Ramos (cell line): Measurements from ENCODE around the gene MSRB1.

Source experiments
- in situ Hi-C: fragments of 300-500 bp; cut with MboI; formaldehyde crosslinking; loops from one replicate; pipeline ENCODE4 v1.14.3; 2022; ENCODE audit warnings: low sequenced_read_pairs; ENCODE audit not compliant: unreplicated experiment

MSRB1 gene

GRCh38 chr16:1919327-1919998 is 23.5 kb downstream of the MSRB1 start:
- in situ Hi-C loops, result no loop called here

DNA sequence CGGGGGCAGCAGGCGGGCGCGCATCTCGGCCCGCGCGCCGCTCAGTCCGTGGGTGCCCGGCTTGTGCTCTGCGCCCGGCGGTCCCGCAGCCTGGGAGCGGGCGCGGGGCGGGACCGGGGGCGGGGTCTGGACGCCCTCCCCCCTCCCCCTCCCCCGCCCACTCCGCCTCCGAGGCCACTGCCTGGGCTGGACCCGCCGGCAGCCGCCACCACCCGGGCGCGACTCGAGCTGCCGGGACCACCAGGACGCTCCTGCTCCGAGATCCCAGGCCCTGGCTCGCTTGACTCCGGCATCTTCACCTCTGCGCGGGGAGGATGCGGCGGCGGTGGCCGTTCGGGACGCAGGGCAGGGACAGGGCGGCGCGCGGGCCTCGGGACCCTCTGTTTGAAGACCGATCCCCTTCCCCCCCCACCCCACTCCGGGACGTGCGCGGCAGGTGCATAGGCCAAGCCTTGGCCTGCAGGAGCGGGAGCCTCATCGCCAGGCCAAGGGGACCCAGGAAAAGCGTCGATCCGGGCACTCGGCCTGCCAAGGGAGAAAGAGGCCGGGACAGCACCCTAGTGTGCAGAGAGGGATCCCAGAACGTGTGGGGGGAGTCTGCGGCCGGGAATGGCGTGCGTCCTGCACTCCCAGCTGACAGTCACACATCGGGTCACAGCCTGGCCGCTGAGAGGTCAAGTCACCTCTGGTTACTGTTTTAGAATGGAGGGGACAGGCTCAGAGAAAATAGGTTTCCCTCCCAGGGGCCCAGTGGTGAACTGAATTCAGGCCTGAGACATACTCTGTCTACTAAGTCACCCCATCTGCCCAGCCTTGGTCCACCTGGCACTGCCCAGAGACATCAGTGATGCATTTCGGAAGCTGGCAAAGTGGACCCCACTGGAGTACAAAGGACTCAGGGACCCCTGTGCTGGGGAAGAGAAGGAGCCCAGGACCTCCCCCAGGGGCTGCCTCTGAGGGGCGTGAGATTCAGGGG is 24.4 kb downstream of the MSRB1 start, which contains the start of gene HS3ST6:
Gene HS3ST6 (minus strand): TSS at position 65 of the 976 bp plus-strand sequence. CDS start 92 bp downstream, outside the sequence.
- in situ Hi-C loops, result no loop called here

DNA sequence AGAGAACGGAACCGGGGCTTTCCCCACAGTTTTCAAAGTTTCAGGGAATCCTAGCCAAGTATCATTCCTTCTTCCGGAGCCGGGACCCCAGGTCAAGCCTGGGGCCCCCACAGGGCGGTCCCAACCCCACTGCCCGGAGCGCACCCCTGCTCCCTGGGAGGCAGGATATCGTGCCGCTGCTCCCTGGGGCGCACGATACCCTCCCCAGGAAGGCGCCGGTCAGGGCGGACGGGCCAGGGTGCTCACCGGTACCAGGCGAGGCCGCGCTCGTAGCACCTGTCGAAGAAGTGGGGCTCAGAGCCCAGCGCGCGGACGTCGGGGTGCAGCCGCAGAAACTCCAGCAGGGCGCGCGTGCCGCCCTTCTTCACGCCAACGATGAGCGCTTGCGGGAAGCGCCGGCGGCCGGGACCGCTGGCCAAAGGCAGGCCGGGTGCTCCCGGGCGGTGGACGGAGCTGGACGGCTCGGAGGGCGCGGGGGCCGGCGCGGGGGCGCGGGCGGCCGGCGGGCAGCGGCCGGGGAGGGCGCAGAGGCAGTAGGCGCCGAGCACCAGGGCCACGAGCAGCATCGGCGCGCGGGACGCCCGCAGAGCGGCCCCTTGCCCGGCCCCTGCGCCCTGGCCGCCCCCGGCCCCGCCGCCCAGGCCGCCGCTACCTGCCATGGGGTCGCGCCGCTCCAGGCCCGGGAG is 25.2 kb downstream of the MSRB1 start:
- in situ Hi-C loops, result no loop called here

GRCh38 chr16:1917056-1917664 is 25.8 kb downstream of the MSRB1 start:
- in situ Hi-C loops, result no loop called here

- in situ Hi-C loops, result no loop called here
These were observed 26.4 kb downstream of the MSRB1 start for GRCh38 chr16:1916640-1916990.

GRCh38 chr16:1915732-1916639 is 27.0 kb downstream of the MSRB1 start:
- in situ Hi-C loops, result no loop called here

DNA sequence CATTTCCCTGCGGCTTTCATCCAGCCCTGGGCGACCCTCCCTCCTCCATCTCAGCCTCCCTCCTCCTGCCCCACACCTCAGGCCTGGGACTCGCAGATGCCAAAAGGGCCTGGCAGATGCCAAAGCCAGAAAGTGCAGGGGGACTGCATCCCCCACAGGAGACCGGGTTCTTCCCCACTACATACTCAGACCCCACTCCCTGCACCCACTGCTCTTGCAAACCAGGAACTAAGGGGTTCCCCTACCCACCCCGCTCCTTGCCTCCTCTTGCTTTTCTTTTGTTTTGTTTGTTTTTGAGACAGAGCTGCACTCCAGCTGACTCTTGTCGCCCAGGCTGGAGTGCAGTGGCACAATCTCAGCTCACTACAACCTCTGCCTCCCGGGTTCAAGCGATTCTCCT is 28.0 kb downstream of the MSRB1 start:
- in situ Hi-C loops, result no loop called here

- in situ Hi-C loops, result no loop called here
These were observed 28.9 kb downstream of the MSRB1 start for GRCh38 chr16:1914084-1914608.

GRCh38 chr16:1913327-1914083 is 29.5 kb downstream of the MSRB1 start:
- in situ Hi-C loops, result no loop called here

DNA sequence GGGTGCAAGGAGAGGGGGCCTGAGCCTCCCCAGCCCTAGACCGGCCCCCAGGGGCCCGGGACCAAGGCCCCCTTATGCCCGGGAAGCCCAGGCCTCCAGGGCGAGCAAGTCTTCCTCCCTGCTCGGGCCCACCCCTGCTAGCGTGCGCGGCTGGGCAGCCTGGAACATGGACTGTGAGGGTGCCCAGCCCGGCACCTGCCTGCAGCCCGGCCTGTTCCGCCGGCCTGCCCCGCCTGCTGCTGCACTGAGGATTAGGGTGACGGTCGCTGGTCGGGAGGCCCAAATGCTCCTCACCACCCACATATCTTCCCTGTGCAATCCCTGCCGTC is 30.8 kb downstream of the MSRB1 start:
- in situ Hi-C loops, result no loop called here

- in situ Hi-C loops, result no loop called here
These were observed 31.4 kb downstream of the MSRB1 start for GRCh38 chr16:1911467-1912214.

DNA sequence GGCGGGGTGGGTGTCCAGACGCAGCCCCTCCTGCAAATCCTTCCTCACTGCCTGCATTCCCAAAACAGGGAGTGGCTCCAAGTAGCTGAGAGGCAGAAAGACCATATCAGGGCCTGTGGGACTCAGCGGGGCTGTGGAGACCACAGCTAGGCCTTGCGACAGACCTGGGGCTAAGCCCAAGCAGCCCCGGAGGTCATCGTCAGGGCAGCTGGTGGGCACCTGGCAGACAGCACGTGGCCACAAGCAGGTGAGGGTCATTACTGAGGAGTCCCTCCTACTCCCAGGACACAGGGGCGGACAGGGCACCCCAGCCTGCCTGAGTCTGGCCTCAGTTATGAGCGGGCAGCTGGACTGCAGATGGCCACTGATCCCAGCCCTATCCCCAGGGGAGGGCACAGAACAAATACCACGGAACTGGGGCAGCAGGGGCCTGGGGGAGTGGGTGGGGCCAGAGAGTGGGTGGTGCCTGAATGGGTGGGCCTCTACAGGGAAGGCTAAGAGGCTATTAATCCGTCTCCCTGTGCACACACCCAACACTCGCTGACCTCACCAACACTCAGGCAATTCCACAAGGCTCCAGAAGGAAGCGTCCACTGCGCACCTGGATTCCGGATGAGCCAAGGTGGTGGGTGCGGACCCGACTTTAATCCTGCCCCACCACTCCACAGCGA is 33.3 kb downstream of the MSRB1 start:
- in situ Hi-C loops, result no loop called here

DNA sequence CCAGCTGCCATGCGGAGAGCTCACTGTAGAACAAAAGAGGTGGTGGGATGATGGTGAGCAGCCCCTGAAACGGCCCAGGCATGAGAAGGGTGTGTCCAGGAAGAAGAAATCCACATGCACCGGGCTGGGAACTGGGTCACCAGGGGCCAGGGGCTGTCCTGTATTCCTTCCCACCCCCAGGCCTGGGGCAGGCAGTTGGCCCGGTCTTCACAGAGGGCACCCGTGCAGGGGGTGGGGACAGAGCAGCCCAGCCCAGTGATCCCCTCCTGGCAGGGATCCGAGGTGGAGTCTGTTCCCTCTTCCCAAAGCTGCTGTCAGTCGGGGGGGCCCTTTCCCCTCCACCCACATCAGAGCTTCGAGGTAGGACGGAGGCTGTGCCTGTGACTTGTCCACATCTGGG is 34.0 kb downstream of the MSRB1 start:
- in situ Hi-C loops, result no loop called here

- in situ Hi-C loops, result no loop called here
These were observed 34.8 kb downstream of the MSRB1 start for GRCh38 chr16:1908184-1908583.

- in situ Hi-C loops, result no loop called here
These were observed 35.7 kb downstream of the MSRB1 start for GRCh38 chr16:1907226-1907860.

GRCh38 chr16:1906846-1907165 is 36.2 kb downstream of the MSRB1 start:
- in situ Hi-C loops, result no loop called here
